Coronary artery (tissue), 2 donors: ENCODE results near the gene CCDC186.

Source experiments
- DNase-seq: peaks from one replicate; pipeline ENCODE4 v3.0.0-alpha.2; 2017; ENCODE audit warnings: low spot score
- H3K27ac ChIP-seq, 2 donors: fragments of 200-600 bp; sonication (generic); one replicate each; pipeline ENCODE4 v1.5.1; 2016 to 2019
- H3K4me3 ChIP-seq: fragments of 200-600 bp; sonication (generic); 2 replicates; pipeline ENCODE4 v1.5.1; 2016; ENCODE audit warnings: mild to moderate bottlenecking, moderate library complexity
- CTCF ChIP-seq: fragments of 200-600 bp; sonication (generic); IDR thresholded peaks from one replicate; pipeline ENCODE4 v1.5.1; 2019; ENCODE audit warnings: antibody characterized with exemption

Gene CCDC186

GRCh38 chr10:114077815-114078219, 96.2 kb downstream of the CCDC186 start:
- no peak for TF ChIP-seq CTCF
- H3K4me3 ChIP-seq = no peak overlapping the region
- no peak overlapping the region for H3K27ac ChIP-seq
- DNase-seq = no peak

GRCh38 chr10:114077347-114077746, 96.7 kb downstream of the CCDC186 start:
- Histone ChIP-seq H3K4me3 (no peak overlapping the region), H3K27ac (no peak overlapping the region)
- no peak for DNase-seq
- TF ChIP-seq CTCF = no peak

GRCh38 chr10:114075093-114075492, 98.9 kb downstream of the CCDC186 start:
- H3K4me3 ChIP-seq = no peak overlapping the region
- no peak overlapping the region for H3K27ac ChIP-seq
- DNase-seq = no peak
- TF ChIP-seq CTCF = no peak

- TF ChIP-seq CTCF = no peak
Observed at GRCh38 chr10:114073395-114074186, 100.4 kb downstream of the CCDC186 start.

GRCh38 chr10:114071178-114071577, 102.8 kb downstream of the CCDC186 start:
- Histone ChIP-seq H3K4me3 (no peak overlapping the region), H3K27ac (no peak overlapping the region)
- DNase-seq = no peak

More at GRCh38 chr10:114073395-114074186, 100.4 kb downstream of the CCDC186 start:
- no peak for DNase-seq
- Histone ChIP-seq H3K27ac (no peak overlapping the region), H3K4me3 (no peak overlapping the region)

More at GRCh38 chr10:114071178-114071577, 102.8 kb downstream of the CCDC186 start:
- TF ChIP-seq CTCF = no peak
